Fibroblast of lung (primary cell): ENCODE measurements around the gene B3GNT2. TPM values are rescaled to one million over a fixed set of nuclear protein-coding genes. Genes with fewer than 3 reads are reported as not detected.

Experiments
- DNase-seq, 2 donors: peaks; one replicate each; pipeline versions ENCODE4 v3.0.0 to v3.0.0-alpha.2; 2010; ENCODE audit warnings: low read depth in 2 of 2
- H2AFZ ChIP-seq: 2 replicates; pipeline ENCODE4 v1.5.1; 2012; ENCODE audit warnings: low read length, control low read depth, inconsistent platforms
- H3K27ac ChIP-seq: 2 replicates; pipeline ENCODE4 v1.5.1; 2011; ENCODE audit warnings: low read length, control low read depth; ENCODE audit not compliant: insufficient read depth
- H3K27me3 ChIP-seq: 2 replicates; pipeline ENCODE4 v1.5.1; 2011; ENCODE audit warnings: mild to moderate bottlenecking, low read length; ENCODE audit not compliant: control insufficient read depth, insufficient read depth
- H3K36me3 ChIP-seq: 2 replicates; pipeline ENCODE4 v1.5.1; 2011; ENCODE audit warnings: low read length; ENCODE audit not compliant: control insufficient read depth, insufficient read depth
- H3K4me1 ChIP-seq: 2 replicates; pipeline ENCODE4 v1.5.1; 2011; ENCODE audit warnings: low read length; ENCODE audit not compliant: control insufficient read depth, insufficient read depth; ENCODE audit errors: extremely low read depth
- H3K4me2 ChIP-seq: 2 replicates; pipeline ENCODE4 v1.5.1; 2011; ENCODE audit warnings: low read length, control low read depth; ENCODE audit not compliant: insufficient read depth; ENCODE audit errors: extremely low read depth
- H3K4me3 ChIP-seq, 4 experiments: fragments of 200-600 bp in 1 of 4; sonication (generic) in 1 of 4; replicated peaks in 1 of 4; 2 replicates each; pipeline ENCODE4 v1.5.1; 2011 to 2016; ENCODE audit warnings: low read length in 4 of 4, low read depth in 3 of 4, mild to moderate bottlenecking in 3 of 4, control low read depth in 2 of 4, inconsistent platforms in 1 of 4, mixed read lengths in 1 of 4; ENCODE audit not compliant: insufficient read depth in 1 of 4; ENCODE audit errors: control extremely low read depth in 1 of 4
- H3K79me2 ChIP-seq: 2 replicates; pipeline ENCODE4 v1.5.1; 2012; ENCODE audit warnings: mild to moderate bottlenecking, low read length, inconsistent platforms; ENCODE audit not compliant: control insufficient read depth, insufficient read depth
- H3K9ac ChIP-seq: 2 replicates; pipeline ENCODE4 v1.5.1; 2011; ENCODE audit warnings: mild to moderate bottlenecking, low read length, control low read depth; ENCODE audit not compliant: insufficient read depth
- H3K9me3 ChIP-seq: 2 replicates; pipeline ENCODE4 v1.5.1; 2012; ENCODE audit warnings: low read depth, low read length; ENCODE audit not compliant: control insufficient read depth, insufficient read depth
- H4K20me1 ChIP-seq: 2 replicates; pipeline ENCODE4 v1.5.1; 2011; ENCODE audit warnings: low read length; ENCODE audit not compliant: control insufficient read depth, insufficient read depth; ENCODE audit errors: extremely low read depth
- CTCF ChIP-seq, 2 donors: IDR thresholded peaks in 1 of 2; conservative IDR thresholded peaks in 1 of 2; 1 replicate in 1 of 2; 2 replicates in 1 of 2; pipeline ENCODE4 v1.5.1; 2011 to 2012; ENCODE audit warnings: low read length in 2 of 2, control low read depth in 1 of 2, inconsistent platforms in 1 of 2, low read depth in 1 of 2, mild to moderate bottlenecking in 1 of 2
- EZH2 ChIP-seq: IDR thresholded peaks from 2 replicates; pipeline ENCODE4 v1.5.1; 2012; ENCODE audit warnings: low read length, control low read depth, mild to moderate bottlenecking; ENCODE audit errors: missing control alignments
- polyA plus RNA-seq, 2 donors: library from polyadenylated mRNA; depleted of rRNA in 1 of 2; stranded (reverse) in 1 of 2; unstranded in 1 of 2; fragments of >200 nt; gene quantifications; 2 replicates each; pipeline ENCODE4 v1.2.1, GENCODE V29; 2011 to 2012; ENCODE audit warnings: missing spikeins in 1 of 2
- total RNA-seq: library from RNA; depleted of rRNA; stranded (reverse); fragments of >200 nt; gene quantifications from 2 replicates; pipeline ENCODE4 v1.2.1, GENCODE V29; 2014

Gene B3GNT2
- total and polyA plus RNA-seq, 2 donors (not counting 1 experiment from before 2014, with no cell fraction given): 13.0 to 13.4 TPM

DNA sequence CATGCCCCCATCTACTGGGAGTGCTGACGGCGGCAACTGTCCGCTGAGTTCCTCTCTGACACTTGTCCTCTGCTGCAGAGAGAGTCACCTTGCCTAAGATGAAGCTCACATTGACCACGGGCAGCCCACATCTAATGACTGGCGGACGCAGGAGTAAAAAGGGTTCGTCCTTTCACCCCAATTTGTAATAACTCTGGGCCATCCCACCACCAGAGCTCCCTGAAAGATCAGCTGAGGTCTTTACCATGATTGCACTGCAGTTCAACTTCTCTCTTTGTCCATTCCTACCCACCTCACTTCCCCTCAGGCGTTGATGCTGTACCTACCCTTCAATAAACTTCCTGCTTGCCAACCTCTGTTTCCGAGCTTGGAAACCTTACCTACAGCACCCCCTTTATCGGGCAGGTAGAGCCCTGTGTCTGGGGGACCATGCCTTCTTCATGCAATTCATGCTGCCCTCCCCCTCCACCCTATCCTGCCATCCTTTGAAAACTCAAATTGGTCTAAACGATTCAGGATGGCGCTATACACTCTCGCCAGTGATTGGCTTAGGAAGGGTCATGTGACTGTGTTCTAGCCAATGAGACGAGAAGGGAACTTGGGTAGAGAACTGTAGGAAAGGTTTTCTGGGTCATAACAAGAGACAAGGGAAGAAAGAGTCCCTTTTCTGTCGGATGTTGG lies 10.3 kb upstream of the B3GNT2 start:
- Histone ChIP-seq H4K20me1 (no peaks in the 10 kb centered on the region), H3K9me3 (no peaks in the 10 kb centered on the region), H3K79me2 (no peaks in the 10 kb centered on the region), H3K27me3 (peaks cover 7% of the 10 kb centered on the region), H2AFZ (no peak overlapping the region), H3K4me2 (no peak overlapping the region), H3K36me3 (no peaks in the 10 kb centered on the region), H3K4me3 (no peak overlapping the region), H3K27ac (no peak overlapping the region), H3K9ac (no peak overlapping the region), H3K4me1 (no peaks in the 10 kb centered on the region)
- no peak for TF ChIP-seq EZH2
- TF ChIP-seq CTCF (conservative IDR thresholded peaks at IDR 0.05 in 1 of 2, IDR thresholded peaks at IDR 0.05 in 1 of 2; ENCODE audit: low read depth in 1 of 2, low read length in 2 of 2): no peak
- no peak for DNase-seq

DNA sequence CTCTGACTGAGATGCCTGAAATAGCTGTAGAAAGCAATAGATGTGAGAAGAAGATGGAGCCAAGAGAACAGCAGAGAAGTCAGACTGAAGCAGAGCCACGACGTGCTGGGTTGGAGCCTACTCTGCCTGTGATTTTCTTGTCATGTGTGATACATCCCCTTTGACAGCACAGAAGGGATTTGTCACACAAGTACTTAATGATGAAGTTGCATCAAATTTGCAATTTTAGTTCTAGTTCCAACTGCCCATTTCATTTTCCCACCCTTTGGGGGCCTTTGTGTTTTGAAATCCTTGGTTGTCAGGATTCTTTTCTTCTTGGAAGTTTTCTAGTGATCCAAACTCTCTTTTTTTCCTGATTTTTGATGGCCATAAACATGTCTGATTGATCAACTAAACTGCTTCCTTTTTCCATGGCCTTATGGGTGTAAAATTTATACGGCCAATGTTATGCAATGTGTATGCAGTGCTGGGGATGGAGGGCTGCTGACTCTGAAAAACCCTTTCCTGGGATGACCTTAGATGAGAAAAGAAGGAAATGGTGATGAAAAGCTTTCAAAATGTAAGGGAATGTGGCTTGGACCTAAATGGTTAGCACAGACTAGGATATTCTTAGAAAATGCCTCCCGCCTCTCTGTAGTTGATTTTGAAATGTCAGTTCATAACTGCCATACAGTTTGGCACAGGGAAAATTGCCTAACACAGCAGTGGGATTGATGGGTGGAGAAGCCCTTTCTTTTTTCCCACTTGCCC lies 9.6 kb upstream of the B3GNT2 start:
- no peak overlapping the region for H3K9ac ChIP-seq
- TF ChIP-seq EZH2: no peak
- TF ChIP-seq CTCF (conservative IDR thresholded peaks at IDR 0.05 in 1 of 2, IDR thresholded peaks at IDR 0.05 in 1 of 2; ENCODE audit: low read depth in 1 of 2, low read length in 2 of 2): no peak
- H2AFZ ChIP-seq: no peak overlapping the region
- no peak overlapping the region for H3K27ac ChIP-seq
- H3K9me3 ChIP-seq: no peaks in the 10 kb centered on the region
- H3K4me3 ChIP-seq: no peak overlapping the region
- H4K20me1 ChIP-seq: no peaks in the 10 kb centered on the region
- peak in 1 of 2 donors; percentile 26 for DNase-seq
- no peaks in the 10 kb centered on the region for H3K36me3 ChIP-seq
- H3K4me2 ChIP-seq: no peak overlapping the region
- no peaks in the 10 kb centered on the region for H3K79me2 ChIP-seq
- H3K27me3 ChIP-seq: peaks cover 7% of the 10 kb centered on the region
- H3K4me1 ChIP-seq: no peaks in the 10 kb centered on the region

DNA sequence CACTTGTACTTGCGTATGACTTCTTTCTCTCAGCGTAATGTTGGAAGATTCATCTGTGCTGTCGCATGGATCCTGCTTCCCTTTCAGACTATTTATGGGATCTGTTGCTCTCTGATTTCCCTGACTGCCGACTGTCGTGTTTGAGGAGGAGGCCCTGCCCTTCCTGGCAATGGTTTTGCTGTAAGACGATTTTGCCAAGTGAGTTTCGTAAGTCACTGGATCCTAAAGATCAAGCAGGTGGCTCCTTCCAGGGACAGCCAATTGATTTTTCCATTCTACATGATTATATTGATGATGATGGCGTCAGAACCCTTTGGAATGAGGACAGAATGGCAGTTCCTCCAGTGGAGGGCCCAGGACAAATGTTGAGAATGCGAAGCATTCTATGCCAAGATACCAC lies 8.7 kb upstream of the B3GNT2 start:
- no peak overlapping the region for H3K4me3 ChIP-seq
- TF ChIP-seq CTCF (conservative IDR thresholded peaks at IDR 0.05 in 1 of 2, IDR thresholded peaks at IDR 0.05 in 1 of 2; ENCODE audit: low read depth in 1 of 2, low read length in 2 of 2): no peak
- TF ChIP-seq EZH2: no peak
- H3K27me3 ChIP-seq: peaks cover 7% of the 10 kb centered on the region
- H3K27ac ChIP-seq: no peak overlapping the region
- H3K36me3 ChIP-seq: no peaks in the 10 kb centered on the region
- no peak overlapping the region for H3K9ac ChIP-seq
- H4K20me1 ChIP-seq: no peaks in the 10 kb centered on the region
- no peaks in the 10 kb centered on the region for H3K79me2 ChIP-seq
- H3K9me3 ChIP-seq: no peaks in the 10 kb centered on the region
- DNase-seq: no peak
- no peak overlapping the region for H3K4me2 ChIP-seq
- no peaks in the 10 kb centered on the region for H3K4me1 ChIP-seq
- no peak overlapping the region for H2AFZ ChIP-seq
